Measurements from ENCODE around the gene SULT4A1. TPM values are rescaled to one million over a fixed set of nuclear protein-coding genes. Genes with fewer than 3 reads are reported as not detected.

SULT4A1 gene
- total RNA-seq, 4 donors from 2014 or later, result 2.1 TPM; not detected in 3

DNA sequence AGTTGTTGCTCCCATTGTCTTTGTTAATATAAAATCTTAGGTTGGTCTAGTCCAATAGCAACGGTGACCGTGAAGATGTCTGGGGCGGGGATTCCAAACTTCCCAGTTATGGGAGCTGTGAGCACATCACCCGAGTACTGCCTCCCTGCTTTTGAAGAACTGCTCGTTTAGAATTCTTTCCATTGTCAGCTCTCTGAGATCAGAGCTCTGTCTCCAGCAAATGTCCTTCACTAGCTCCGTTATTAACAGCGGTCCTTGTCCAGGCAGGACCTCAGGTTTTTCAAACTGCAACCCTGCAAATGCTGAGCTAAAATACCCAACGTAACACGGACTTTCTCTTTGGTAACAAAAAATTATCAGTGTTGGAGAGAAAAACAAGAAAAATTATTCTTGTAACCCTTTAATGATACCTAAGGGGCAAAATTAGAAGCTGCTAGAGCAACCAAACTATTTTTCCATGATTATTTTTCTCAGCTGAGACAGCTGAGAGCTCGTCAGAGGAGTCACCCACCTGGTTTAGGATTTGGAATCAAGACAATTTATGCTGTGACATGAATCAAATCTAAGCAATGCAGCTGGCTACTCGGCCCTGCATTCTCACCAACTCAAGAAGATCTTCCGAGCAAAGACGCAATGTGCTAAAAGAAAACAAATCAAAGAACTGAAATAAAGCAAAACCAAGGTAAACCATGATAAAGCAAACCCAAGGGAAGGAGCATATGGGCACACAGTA lies 35.1 kb downstream of the SULT4A1 start:
- TF ChIP-seq POLR2A (IDR thresholded peaks at IDR 0.05), result no peak
- intact Hi-C loops (cut with DNase I; ENCODE audit: low total_unique reads), result no loop called here
- no peaks in the 10 kb centered on the region for H3K27me3 ChIP-seq
- DNase-seq, result no peak
- H3K9me3 ChIP-seq, result no peaks in the 10 kb centered on the region
- no peak overlapping the region for H3K4me3 ChIP-seq
- no peaks in the 10 kb centered on the region for H3K36me3 ChIP-seq
- no peak overlapping the region for H3K27ac ChIP-seq
- H3K4me1 ChIP-seq, result peaks cover 0 to 8% of the 10 kb centered on the region in 2 donors

DNA sequence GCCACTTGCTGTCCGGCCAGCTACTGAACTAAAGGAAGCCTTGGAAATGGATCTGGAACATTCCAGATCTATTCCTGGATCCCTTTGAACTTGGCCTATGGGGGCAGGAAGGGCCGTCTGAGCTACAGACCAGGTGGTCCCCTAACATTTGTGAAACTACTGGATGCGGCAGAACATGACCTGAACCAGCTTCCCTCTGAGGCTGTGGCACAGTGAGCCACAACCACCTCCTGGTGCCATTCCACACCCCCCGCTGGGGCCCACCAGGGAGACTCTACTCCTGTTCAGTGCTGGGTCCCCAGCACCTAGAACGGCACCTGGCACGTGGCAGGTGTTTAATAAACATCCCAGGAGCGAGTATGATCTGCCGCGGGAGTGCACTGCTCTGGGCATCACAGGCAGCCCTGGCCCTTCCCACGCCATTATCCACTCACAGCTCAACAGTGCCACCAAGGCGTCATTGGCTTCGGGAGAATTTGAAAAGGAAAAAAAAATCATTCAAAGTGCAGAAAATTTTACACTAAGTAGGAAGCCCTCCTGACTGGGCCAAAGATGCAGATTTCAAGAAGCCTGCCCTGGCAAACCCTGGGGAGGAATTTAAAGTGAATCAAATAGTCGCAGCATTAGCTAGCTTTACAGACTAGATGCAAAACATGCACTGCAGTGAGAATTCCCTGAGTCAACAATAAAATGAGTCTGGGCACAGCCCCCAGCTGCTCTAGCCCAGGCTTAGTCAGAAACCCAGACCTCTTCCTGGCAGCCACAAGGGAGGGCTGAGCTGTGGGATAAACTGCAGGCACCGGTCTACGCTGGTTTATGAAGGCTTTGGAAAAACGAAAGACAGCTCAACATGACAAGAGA lies 35.9 kb downstream of the SULT4A1 start:
- intact Hi-C loops (cut with DNase I; ENCODE audit: low total_unique reads), result no loop called here
- H3K27me3 ChIP-seq, result no peaks in the 10 kb centered on the region

GRCh38 chr22:43825651-43826050 lies 36.7 kb downstream of the SULT4A1 start:
- Histone ChIP-seq H3K27me3 (no peaks in the 10 kb centered on the region), H3K4me3 (no peak overlapping the region), H3K36me3 (no peaks in the 10 kb centered on the region), H3K9me3 (no peaks in the 10 kb centered on the region), H3K4me1 (peaks cover 0 to 8% of the 10 kb centered on the region in 2 donors), H3K27ac (no peak overlapping the region)
- no peak for TF ChIP-seq POLR2A (IDR thresholded peaks at IDR 0.05)
- TF ChIP-seq, protein P1, sequence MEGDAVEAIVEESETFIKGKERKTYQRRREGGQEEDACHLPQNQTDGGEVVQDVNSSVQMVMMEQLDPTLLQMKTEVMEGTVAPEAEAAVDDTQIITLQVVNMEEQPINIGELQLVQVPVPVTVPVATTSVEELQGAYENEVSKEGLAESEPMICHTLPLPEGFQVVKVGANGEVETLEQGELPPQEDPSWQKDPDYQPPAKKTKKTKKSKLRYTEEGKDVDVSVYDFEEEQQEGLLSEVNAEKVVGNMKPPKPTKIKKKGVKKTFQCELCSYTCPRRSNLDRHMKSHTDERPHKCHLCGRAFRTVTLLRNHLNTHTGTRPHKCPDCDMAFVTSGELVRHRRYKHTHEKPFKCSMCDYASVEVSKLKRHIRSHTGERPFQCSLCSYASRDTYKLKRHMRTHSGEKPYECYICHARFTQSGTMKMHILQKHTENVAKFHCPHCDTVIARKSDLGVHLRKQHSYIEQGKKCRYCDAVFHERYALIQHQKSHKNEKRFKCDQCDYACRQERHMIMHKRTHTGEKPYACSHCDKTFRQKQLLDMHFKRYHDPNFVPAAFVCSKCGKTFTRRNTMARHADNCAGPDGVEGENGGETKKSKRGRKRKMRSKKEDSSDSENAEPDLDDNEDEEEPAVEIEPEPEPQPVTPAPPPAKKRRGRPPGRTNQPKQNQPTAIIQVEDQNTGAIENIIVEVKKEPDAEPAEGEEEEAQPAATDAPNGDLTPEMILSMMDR (IDR thresholded peaks at IDR 0.05), result no peak
- DNase-seq, result no peak
- intact Hi-C loops (cut with DNase I; ENCODE audit: low total_unique reads), result no loop called here

More for the DNA sequence above, 35.9 kb downstream of the SULT4A1 start:
- Histone ChIP-seq H3K4me3 (no peak overlapping the region), H3K36me3 (no peaks in the 10 kb centered on the region), H3K27ac (no peak overlapping the region), H3K4me1 (peaks cover 0 to 8% of the 10 kb centered on the region in 2 donors), H3K9me3 (no peaks in the 10 kb centered on the region)
- TF ChIP-seq POLR2A (IDR thresholded peaks at IDR 0.05), result no peak
- TF ChIP-seq, protein P1 (IDR thresholded peaks at IDR 0.05), result peak in 2 of 4 experiments; percentile 12 to 17
- DNase-seq, result no peak

GRCh38 chr22:43824724-43825420 lies 37.4 kb downstream of the SULT4A1 start:
- no peak for DNase-seq
- no peaks in the 10 kb centered on the region for H3K27me3 ChIP-seq
- intact Hi-C loops (cut with DNase I; ENCODE audit: low total_unique reads), result no loop called here

More at GRCh38 chr22:43824724-43825420, 37.4 kb downstream of the SULT4A1 start:
- no peak overlapping the region for H3K4me3 ChIP-seq
- no peaks in the 10 kb centered on the region for H3K9me3 ChIP-seq
- H3K36me3 ChIP-seq, result no peaks in the 10 kb centered on the region
- peaks cover 0 to 5% of the 10 kb centered on the region in 2 donors for H3K4me1 ChIP-seq
- H3K27ac ChIP-seq, result no peak overlapping the region
- TF ChIP-seq POLR2A (IDR thresholded peaks at IDR 0.05), result no peak
- TF ChIP-seq, protein P1 (IDR thresholded peaks at IDR 0.05), result no peak
